VCaP (cell line): ENCODE results near the gene C9.
"Not testable (repeated sequence)": the region's sequence is repeated elsewhere in the genome, so short reads cannot be mapped to it uniquely, and the experiment has no call there.

ENCODE experiments used
- H3K27ac ChIP-seq: fragments of 450-650 bp; 2 replicates; pipeline ENCODE4 v1.5.1; 2017
- CTCF ChIP-seq: fragments of 450-650 bp; conservative IDR thresholded peaks from 2 replicates; pipeline ENCODE4 v1.5.1; 2017; ENCODE audit warnings: mild to moderate bottlenecking, moderate library complexity

The C9 gene

DNA sequence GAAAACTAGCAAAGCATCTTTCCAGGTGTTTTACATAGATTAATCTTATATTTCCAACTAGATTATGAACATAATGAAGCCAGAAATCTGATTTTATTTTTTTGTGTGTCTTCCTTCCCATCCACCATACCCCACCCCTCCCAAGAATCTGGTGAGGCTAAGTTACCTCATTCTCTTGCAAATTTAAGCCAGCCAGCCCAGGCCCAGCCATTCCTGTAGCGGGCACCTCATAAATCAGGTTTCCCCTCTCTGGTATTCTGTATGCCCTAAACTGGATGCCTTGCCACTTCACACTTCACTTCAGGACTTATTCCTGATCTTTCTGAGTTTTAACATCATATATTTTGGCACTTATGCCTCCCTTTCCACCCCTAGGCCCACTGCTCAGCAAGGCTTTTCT lies 21.8 kb downstream of the C9 start:
- H3K27ac ChIP-seq, result no peak overlapping the region
- no peak for TF ChIP-seq CTCF

- TF ChIP-seq CTCF, result no peak
- H3K27ac ChIP-seq, result no peak overlapping the region
Measured at GRCh38 chr5:39341896-39342295, 22.4 kb downstream of the C9 start.

DNA sequence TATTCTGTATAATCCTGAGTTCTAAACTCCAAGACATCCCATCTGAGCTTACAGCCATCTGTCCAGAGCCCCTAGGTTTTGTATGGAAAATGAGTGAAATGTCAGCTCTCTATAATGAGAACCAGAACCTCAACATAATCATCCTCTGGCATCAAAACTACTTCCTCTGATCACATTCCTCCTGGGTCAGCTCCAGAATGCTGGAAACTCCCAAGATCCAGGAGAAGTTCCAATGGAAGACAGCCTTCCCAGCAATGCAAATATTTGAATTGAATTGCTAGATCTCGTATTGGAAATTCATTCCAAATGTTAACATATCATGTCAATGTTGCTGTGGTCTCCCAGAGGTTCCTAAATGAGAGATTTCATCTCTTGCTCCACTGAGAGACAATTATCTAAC lies 23.8 kb downstream of the C9 start:
- no peak for TF ChIP-seq CTCF
- H3K27ac ChIP-seq, result no peak overlapping the region

GRCh38 chr5:39337252-39337915 lies 26.9 kb downstream of the C9 start:
- H3K27ac ChIP-seq, result no peak overlapping the region
- no peak for TF ChIP-seq CTCF

DNA sequence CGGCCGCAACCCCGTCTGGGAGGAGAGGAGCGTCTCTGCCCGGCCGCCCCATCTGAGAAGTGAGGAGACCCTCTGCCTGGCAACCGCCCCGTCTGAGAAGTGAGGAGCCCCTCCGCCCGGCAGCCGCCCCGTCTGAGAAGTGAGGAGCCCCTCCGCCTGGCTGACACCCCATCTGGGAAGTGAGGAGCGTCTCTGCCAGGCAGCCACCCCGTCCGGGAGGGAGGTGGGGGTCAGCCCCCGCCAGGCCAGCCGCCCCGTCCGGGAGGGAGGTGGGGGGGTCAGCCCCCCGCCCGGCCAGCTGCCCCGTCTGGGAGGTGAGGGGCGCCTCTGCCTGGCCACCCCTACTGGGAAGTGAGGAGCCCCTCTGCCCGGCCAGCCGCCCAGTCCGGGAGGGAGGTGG lies 30.0 kb downstream of the C9 start:
- H3K27ac ChIP-seq, result not testable (repeated sequence)

DNA sequence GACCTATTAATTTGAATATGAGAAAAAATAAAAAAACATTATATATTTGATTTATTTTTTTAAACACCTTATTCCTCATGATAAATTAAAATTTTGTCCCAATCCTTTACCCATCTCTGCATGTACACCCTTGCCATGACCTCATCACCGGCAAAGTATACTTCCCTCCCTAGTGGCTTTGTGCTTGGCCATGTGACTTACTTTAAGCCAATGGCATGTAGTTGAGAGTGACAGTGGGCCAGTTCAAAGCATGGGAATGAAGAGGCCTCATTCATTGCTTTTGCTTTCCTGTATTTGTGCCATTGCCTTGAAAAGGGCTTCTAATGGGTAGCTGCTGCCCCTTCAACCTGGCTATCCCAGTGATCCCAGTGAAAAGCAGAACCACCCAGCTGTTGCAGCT lies 31.2 kb downstream of the C9 start:
- TF ChIP-seq CTCF, result no peak
- H3K27ac ChIP-seq, result no peak overlapping the region

DNA sequence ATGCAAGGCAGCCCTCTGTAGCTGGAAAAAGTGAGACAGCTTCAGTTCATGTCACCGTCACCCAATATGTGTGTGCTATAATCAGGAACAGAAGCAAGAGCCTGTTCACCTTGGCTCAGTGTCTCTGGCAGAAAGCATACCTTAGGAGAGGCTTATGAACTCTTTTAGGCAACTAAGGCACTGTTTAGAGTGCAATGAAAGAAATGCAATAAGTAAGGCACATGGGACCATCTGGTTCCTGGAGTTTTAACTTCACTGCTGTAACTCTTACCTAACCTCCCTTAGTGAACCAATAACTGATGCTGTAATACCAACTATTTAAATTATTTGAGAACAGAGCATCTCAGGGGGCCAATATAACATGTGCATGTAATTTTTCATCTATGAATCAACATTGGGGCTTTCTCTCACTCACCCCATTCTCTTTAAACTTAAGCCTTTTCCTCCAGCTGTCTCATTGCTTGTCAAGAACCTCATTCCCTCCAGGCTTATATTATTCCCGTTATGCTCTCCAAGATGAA lies 32.4 kb downstream of the C9 start:
- TF ChIP-seq CTCF, result no peak
- no peak overlapping the region for H3K27ac ChIP-seq

- no peak for TF ChIP-seq CTCF
- H3K27ac ChIP-seq, result no peak overlapping the region
Measured at GRCh38 chr5:39328731-39329130, 35.6 kb downstream of the C9 start.
